HepG2 (cell line): ENCODE data around the gene ABHD11. TPM values are rescaled to one million over a fixed set of nuclear protein-coding genes. Genes with fewer than 3 reads are reported as not detected.
A peak's percentile ranks its signal among the peaks of the same experiment; 100 is the strongest.

Source experiments
- EED ChIP-seq: sonication (generic); formaldehyde crosslinking; IDR thresholded peaks from 2 replicates; pipeline ENCODE4 v1.5.0; 2020; ENCODE audit warnings: mild to moderate bottlenecking, missing genetic modification reagents
- ETV6 ChIP-seq: sonication (generic); formaldehyde crosslinking; conservative IDR thresholded peaks from 2 replicates; pipeline ENCODE4 v1.4.0; 2020; ENCODE audit warnings: missing genetic modification reagents
- GMEB2 ChIP-seq: IDR thresholded peaks from 2 replicates; pipeline ENCODE4 v1.6.1; 2016; ENCODE audit warnings: missing biosample characterization, missing genetic modification reagents, low read depth
- GTF2F1 ChIP-seq: fragments of 150-350 bp; IDR thresholded peaks from 2 replicates; pipeline ENCODE4 v1.6.1; 2014; ENCODE audit warnings: low read length
- HMG20A ChIP-seq: IDR thresholded peaks from 2 replicates; pipeline ENCODE4 v1.6.1; 2016; ENCODE audit warnings: borderline replicate concordance
- HOMEZ ChIP-seq: IDR thresholded peaks from 2 replicates; pipeline ENCODE4 v1.6.1; 2016; ENCODE audit warnings: low read depth
- KAT7 ChIP-seq: IDR thresholded peaks from 2 replicates; pipeline ENCODE4 v1.6.1; 2018; ENCODE audit warnings: borderline replicate concordance, missing compliant biosample characterization
- KLF13 ChIP-seq: sonication (generic); formaldehyde crosslinking; IDR thresholded peaks from 2 replicates; pipeline ENCODE4 v1.4.0; 2020; ENCODE audit warnings: mild to moderate bottlenecking, missing genetic modification reagents
- KLF9 ChIP-seq: IDR thresholded peaks from 2 replicates; pipeline ENCODE4 v1.6.1; 2016; ENCODE audit warnings: low read depth
- PHF21A ChIP-seq: sonication (generic); formaldehyde crosslinking; IDR thresholded peaks from 2 replicates; pipeline ENCODE4 v1.5.0; 2020; ENCODE audit warnings: mild to moderate bottlenecking, missing genetic modification reagents
- SALL1 ChIP-seq: sonication (generic); formaldehyde crosslinking; IDR thresholded peaks from 2 replicates; pipeline ENCODE4 v1.8.0; 2022; ENCODE audit warnings: mild to moderate bottlenecking, missing genetic modification reagents
- SOX5 ChIP-seq: IDR thresholded peaks from 2 replicates; pipeline ENCODE4 v1.6.1; 2016; ENCODE audit warnings: borderline replicate concordance
- SP140L ChIP-seq: sonication (generic); formaldehyde crosslinking; IDR thresholded peaks from 2 replicates; pipeline ENCODE4 v1.4.0; 2020; ENCODE audit warnings: missing genetic modification reagents, borderline replicate concordance
- TAF1 ChIP-seq: sonication (generic); formaldehyde crosslinking; IDR thresholded peaks from 2 replicates; pipeline ENCODE4 v1.4.0; 2020; ENCODE audit warnings: missing genetic modification reagents
- TEAD3 ChIP-seq: optimal IDR thresholded peaks from 2 replicates; pipeline ENCODE3; 2016; ENCODE audit warnings: borderline replicate concordance
- TFDP2 ChIP-seq: sonication (generic); formaldehyde crosslinking; IDR thresholded peaks from 2 replicates; pipeline ENCODE4 v1.4.0; 2020; ENCODE audit warnings: missing genetic modification reagents
- THAP7 ChIP-seq: sonication (generic); formaldehyde crosslinking; IDR thresholded peaks from 2 replicates; pipeline ENCODE4 v1.8.1; 2023; ENCODE audit warnings: mild to moderate bottlenecking, missing genetic modification reagents
- YEATS4 ChIP-seq: sonication (generic); formaldehyde crosslinking; IDR thresholded peaks from 2 replicates; pipeline ENCODE4 v1.4.0; 2020; ENCODE audit warnings: missing genetic modification reagents, borderline replicate concordance
- ZFP82 ChIP-seq: sonication (generic); formaldehyde crosslinking; IDR thresholded peaks from 2 replicates; pipeline ENCODE4 v1.5.1; 2020; ENCODE audit warnings: mild to moderate bottlenecking, missing genetic modification reagents, borderline replicate concordance
- ZNF317 ChIP-seq: sonication (generic); formaldehyde crosslinking; IDR thresholded peaks from 2 replicates; pipeline ENCODE4 v1.5.0; 2020; ENCODE audit warnings: mild to moderate bottlenecking, missing genetic modification reagents
- ZNF446 ChIP-seq: sonication (generic); formaldehyde crosslinking; IDR thresholded peaks from 2 replicates; pipeline ENCODE4 v1.5.0; 2020; ENCODE audit warnings: mild to moderate bottlenecking, missing genetic modification reagents
- ZNF605 ChIP-seq: sonication (generic); formaldehyde crosslinking; IDR thresholded peaks from 2 replicates; pipeline ENCODE4 v1.8.0; 2022; ENCODE audit warnings: mild to moderate bottlenecking, missing genetic modification reagents
- ZNF619 ChIP-seq: sonication (generic); formaldehyde crosslinking; IDR thresholded peaks from 2 replicates; pipeline ENCODE4 v1.4.0; 2020; ENCODE audit warnings: mild to moderate bottlenecking, missing genetic modification reagents
- ZNF775 ChIP-seq: sonication (generic); formaldehyde crosslinking; IDR thresholded peaks from 2 replicates; pipeline ENCODE4 v1.4.0; 2020; ENCODE audit warnings: missing genetic modification reagents, mild to moderate bottlenecking, moderate library complexity, borderline replicate concordance
- ZNF879 ChIP-seq: sonication (generic); formaldehyde crosslinking; IDR thresholded peaks from 2 replicates; pipeline ENCODE4 v1.8.1; 2023; ENCODE audit warnings: missing genetic modification reagents
- ZSCAN31 ChIP-seq: sonication (generic); formaldehyde crosslinking; IDR thresholded peaks from 2 replicates; pipeline ENCODE4 v1.5.0; 2020; ENCODE audit warnings: low read depth, mild to moderate bottlenecking, missing genetic modification reagents
- polyA plus RNA-seq, 8 experiments: library from polyadenylated mRNA; depleted of rRNA in 3 of 8; stranded (reverse) in 7 of 8; unstranded in 1 of 8; fragments of >200 nt; fragmentation: Illumina TruSeq in 4 of 8; extraction: Trizol in 4 of 8; gene quantifications; 2 replicates each; pipeline versions ENCODE4 v1.2.1 to v1.2.3, GENCODE V29; 2011 to 2016; ENCODE audit warnings: low read depth in 4 of 8, missing spikeins in 1 of 8, mixed read lengths in 1 of 8; ENCODE audit not compliant: insufficient read depth in 1 of 8
- total RNA-seq, 5 experiments: library from RNA; depleted of rRNA; stranded (reverse); fragments of >200 nt; fragmentation: Illumina TruSeq; extraction: Trizol; gene quantifications; 2 replicates each; pipeline ENCODE4 v1.2.3, GENCODE V29; 2016; ENCODE audit warnings: low read depth in 1 of 5
- TF ChIP-seq, protein P1 (sequence below): sonication (generic); formaldehyde crosslinking; IDR thresholded peaks from 2 replicates; pipeline ENCODE4 v1.5.0; 2020; ENCODE audit warnings: mild to moderate bottlenecking, low read depth, missing genetic modification reagents, borderline replicate concordance

ABHD11 gene
- total and polyA plus RNA-seq, 2 of the 13 experiments (the other 11 are each of a cell fraction or from before 2014, with no cell fraction given): 7.0 to 8.1 TPM

GRCh38 chr7:73738612-73739386 is at the start of gene ABHD11 (continued):
- TF ChIP-seq SALL1 (CRISPR knock-in tag) (peak; percentile 89), SOX5 (CRISPR knock-in tag) (peak; percentile 22; the same call in 1 of the 2 replicates), ZFP82 (CRISPR knock-in tag) (peak; percentile 27; the same call in 1 of the 2 replicates), ZSCAN31 (no peak; the same call in none of the 2 replicates), ETV6 (CRISPR knock-in tag) (peak; percentile 76; the same call in 1 of the 2 replicates), ZNF619 (CRISPR knock-in tag) (no peak), GMEB2 (CRISPR knock-in tag) (peak; percentile 72), THAP7 (no peak), HOMEZ (CRISPR knock-in tag) (no peak), ZNF446 (CRISPR knock-in tag) (no peak), TAF1 (CRISPR knock-in tag) (peak; percentile 74), KAT7 (CRISPR knock-in tag) (peak; percentile 84; the same call in 1 of the 2 replicates), ZNF879 (CRISPR knock-in tag) (no peak; the same call in 1 of the 2 replicates), ZNF775 (CRISPR knock-in tag) (no peak), ZNF605 (peak; percentile 81), EED (CRISPR knock-in tag) (peak; percentile 72; the same call in 1 of the 2 replicates), KLF13 (CRISPR knock-in tag) (no peak), KLF9 (no peak), YEATS4 (peak; percentile 67; the same call in 1 of the 2 replicates), GTF2F1 (no peak), TEAD3 (CRISPR knock-in tag) (peak; percentile 22), TFDP2 (peak; percentile 75), PHF21A (CRISPR knock-in tag) (peak; percentile 77), HMG20A (CRISPR knock-in tag) (peak; percentile 30; the same call in 1 of the 2 replicates), SP140L (CRISPR knock-in tag) (no peak), ZNF317 (CRISPR knock-in tag) (peak; percentile 64; the same call in 1 of the 2 replicates)
- TF ChIP-seq, protein P1, sequence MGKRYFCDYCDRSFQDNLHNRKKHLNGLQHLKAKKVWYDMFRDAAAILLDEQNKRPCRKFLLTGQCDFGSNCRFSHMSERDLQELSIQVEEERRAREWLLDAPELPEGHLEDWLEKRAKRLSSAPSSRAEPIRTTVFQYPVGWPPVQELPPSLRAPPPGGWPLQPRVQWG (CRISPR knock-in tag): no peak
